ENCODE data around the gene DVL1.

DVL1 gene

DNA sequence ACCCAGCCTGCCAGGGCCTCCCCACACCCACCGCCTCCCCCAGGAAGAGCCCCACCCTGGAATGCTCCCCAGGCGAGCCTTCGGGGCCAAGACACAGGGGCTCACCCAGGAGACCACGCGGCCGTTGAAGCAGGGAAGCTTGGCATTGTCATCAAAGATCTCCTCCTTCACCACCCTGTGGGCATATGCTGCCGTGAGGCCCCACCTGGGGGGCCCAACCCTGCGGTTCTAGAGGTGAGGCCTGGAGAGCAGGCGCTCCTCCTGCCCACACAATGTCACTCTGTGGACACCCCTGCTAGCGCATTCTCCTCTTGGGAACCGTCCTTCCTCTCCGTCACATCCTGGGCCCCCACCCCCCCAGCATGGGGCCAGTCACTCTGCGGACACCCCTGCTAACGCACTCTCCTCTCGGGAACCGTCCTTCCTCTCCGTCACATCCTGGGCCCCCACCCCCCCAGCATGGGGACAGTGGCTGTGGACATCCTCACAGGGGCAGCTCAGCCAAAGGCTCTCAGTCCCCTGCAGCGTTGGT is 6.6 kb downstream of the DVL1 start:
- H3K27me3 ChIP-seq (ENCODE audit: low read depth, low read length) = no peaks in the 10 kb centered on the region
- no peak for TF ChIP-seq EZH2phosphoT487 (IDR thresholded peaks at IDR 0.05; ENCODE audit: low read depth)
- TF ChIP-seq, protein P1, sequence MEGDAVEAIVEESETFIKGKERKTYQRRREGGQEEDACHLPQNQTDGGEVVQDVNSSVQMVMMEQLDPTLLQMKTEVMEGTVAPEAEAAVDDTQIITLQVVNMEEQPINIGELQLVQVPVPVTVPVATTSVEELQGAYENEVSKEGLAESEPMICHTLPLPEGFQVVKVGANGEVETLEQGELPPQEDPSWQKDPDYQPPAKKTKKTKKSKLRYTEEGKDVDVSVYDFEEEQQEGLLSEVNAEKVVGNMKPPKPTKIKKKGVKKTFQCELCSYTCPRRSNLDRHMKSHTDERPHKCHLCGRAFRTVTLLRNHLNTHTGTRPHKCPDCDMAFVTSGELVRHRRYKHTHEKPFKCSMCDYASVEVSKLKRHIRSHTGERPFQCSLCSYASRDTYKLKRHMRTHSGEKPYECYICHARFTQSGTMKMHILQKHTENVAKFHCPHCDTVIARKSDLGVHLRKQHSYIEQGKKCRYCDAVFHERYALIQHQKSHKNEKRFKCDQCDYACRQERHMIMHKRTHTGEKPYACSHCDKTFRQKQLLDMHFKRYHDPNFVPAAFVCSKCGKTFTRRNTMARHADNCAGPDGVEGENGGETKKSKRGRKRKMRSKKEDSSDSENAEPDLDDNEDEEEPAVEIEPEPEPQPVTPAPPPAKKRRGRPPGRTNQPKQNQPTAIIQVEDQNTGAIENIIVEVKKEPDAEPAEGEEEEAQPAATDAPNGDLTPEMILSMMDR (IDR thresholded peaks at IDR 0.05; ENCODE audit: low read depth, low read length) = no peak
- H3K36me3 ChIP-seq (replicated peaks; ENCODE audit: low read depth, low read length) = peaks cover 12% of the 10 kb centered on the region
- no peaks in the 10 kb centered on the region for H3K9me3 ChIP-seq (ENCODE audit: insufficient read depth, low read length)
- H3K4me3 ChIP-seq (ENCODE audit: low read length) = no peak overlapping the region
- no peak overlapping the region for H3K27ac ChIP-seq (ENCODE audit: low read length)
- H3K9ac ChIP-seq (ENCODE audit: low read length) = no peak overlapping the region
- no peak overlapping the region for H2AFZ ChIP-seq (ENCODE audit: low read depth, low read length)
- no peak overlapping the region for H3K4me2 ChIP-seq (ENCODE audit: low read length)
- H3K4me1 ChIP-seq (ENCODE audit: low read length) = peaks cover 4% of the 10 kb centered on the region
- peaks cover 37% of the 10 kb centered on the region; the same call in 1 of the 2 replicates for H4K20me1 ChIP-seq (ENCODE audit: insufficient read depth, low read length)
- H3K79me2 ChIP-seq (ENCODE audit: low read length) = peaks cover 43% of the 10 kb centered on the region

DNA sequence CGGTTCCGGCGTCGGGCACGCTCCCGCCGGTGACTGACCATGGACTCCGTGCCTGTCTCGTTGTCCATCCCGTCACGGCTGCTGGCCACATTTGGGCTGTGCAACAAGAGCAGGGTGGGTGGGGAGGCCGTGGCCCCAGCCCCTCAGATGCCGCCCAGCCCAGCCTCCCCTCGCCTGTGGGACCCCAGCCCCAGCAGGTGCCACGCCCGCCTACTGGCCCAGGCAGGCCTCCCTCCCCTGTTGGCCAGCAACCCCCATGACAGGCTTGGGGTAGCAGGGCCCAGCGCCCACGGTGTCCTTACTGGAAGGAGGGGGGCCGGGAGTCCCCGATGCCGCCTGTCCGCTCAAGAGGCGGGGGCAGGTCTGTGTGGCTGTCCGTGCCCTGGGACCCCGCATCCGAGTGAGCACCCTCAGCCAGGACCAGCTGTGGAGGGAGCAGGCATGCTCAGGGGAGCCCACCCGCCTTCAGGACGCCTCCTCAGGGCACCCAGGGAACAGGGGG is 7.1 kb downstream of the DVL1 start:
- no peak overlapping the region for H3K9ac ChIP-seq (ENCODE audit: low read length)
- peaks cover 32% of the 10 kb centered on the region; the same call in 1 of the 2 replicates for H4K20me1 ChIP-seq (ENCODE audit: insufficient read depth, low read length)
- peaks cover 12% of the 10 kb centered on the region for H3K36me3 ChIP-seq (replicated peaks; ENCODE audit: low read depth, low read length)
- peaks cover 38% of the 10 kb centered on the region for H3K79me2 ChIP-seq (ENCODE audit: low read length)
- H3K27ac ChIP-seq (ENCODE audit: low read length) = no peak overlapping the region
- H2AFZ ChIP-seq (ENCODE audit: low read depth, low read length) = no peak overlapping the region
- TF ChIP-seq, protein P1 (IDR thresholded peaks at IDR 0.05; ENCODE audit: low read depth, low read length) = no peak
- TF ChIP-seq EZH2phosphoT487 (IDR thresholded peaks at IDR 0.05; ENCODE audit: low read depth) = no peak
- H3K4me2 ChIP-seq (ENCODE audit: low read length) = no peak overlapping the region
- no peaks in the 10 kb centered on the region for H3K9me3 ChIP-seq (ENCODE audit: insufficient read depth, low read length)
- H3K27me3 ChIP-seq (ENCODE audit: low read depth, low read length) = no peaks in the 10 kb centered on the region
- H3K4me1 ChIP-seq (ENCODE audit: low read length) = no peaks in the 10 kb centered on the region
- H3K4me3 ChIP-seq (ENCODE audit: low read length) = no peak overlapping the region

DNA sequence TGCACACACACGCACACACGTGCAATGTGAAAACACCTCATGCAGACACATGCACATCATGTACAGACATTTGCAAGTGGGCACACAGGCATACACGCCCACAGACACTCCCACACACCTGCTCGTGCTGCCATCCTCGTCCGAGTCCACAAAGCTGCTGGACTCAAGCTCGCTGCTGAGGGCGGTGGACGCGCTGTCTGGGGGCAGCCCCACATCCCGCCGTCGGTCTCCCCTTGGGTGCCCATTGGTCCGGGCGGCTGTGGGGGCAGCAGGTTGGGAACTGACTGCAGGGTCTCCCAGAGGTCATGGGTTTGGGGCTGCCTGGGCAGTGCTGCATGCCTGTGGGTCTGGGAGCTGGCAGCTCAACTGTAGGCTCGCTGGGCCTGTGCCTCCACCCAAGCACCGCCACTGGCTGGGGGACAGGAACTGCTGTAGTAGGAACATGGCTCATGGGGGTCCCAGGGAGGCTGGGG is 7.6 kb downstream of the DVL1 start:
- peaks cover 32% of the 10 kb centered on the region for H3K79me2 ChIP-seq (ENCODE audit: low read length)
- TF ChIP-seq EZH2phosphoT487 (IDR thresholded peaks at IDR 0.05; ENCODE audit: low read depth) = no peak
- TF ChIP-seq, protein P1 (IDR thresholded peaks at IDR 0.05; ENCODE audit: low read depth, low read length) = no peak
- H3K36me3 ChIP-seq (replicated peaks; ENCODE audit: low read depth, low read length) = peaks cover 12% of the 10 kb centered on the region
- no peaks in the 10 kb centered on the region for H3K27me3 ChIP-seq (ENCODE audit: low read depth, low read length)
- no peak overlapping the region for H3K9ac ChIP-seq (ENCODE audit: low read length)
- peaks cover 27% of the 10 kb centered on the region; the same call in 1 of the 2 replicates for H4K20me1 ChIP-seq (ENCODE audit: insufficient read depth, low read length)
- no peaks in the 10 kb centered on the region for H3K4me1 ChIP-seq (ENCODE audit: low read length)
- H2AFZ ChIP-seq (ENCODE audit: low read depth, low read length) = no peak overlapping the region
- H3K9me3 ChIP-seq (ENCODE audit: insufficient read depth, low read length) = no peaks in the 10 kb centered on the region
- H3K27ac ChIP-seq (ENCODE audit: low read length) = no peak overlapping the region
- H3K4me2 ChIP-seq (ENCODE audit: low read length) = no peak overlapping the region
- no peak overlapping the region for H3K4me3 ChIP-seq (ENCODE audit: low read length)

DNA sequence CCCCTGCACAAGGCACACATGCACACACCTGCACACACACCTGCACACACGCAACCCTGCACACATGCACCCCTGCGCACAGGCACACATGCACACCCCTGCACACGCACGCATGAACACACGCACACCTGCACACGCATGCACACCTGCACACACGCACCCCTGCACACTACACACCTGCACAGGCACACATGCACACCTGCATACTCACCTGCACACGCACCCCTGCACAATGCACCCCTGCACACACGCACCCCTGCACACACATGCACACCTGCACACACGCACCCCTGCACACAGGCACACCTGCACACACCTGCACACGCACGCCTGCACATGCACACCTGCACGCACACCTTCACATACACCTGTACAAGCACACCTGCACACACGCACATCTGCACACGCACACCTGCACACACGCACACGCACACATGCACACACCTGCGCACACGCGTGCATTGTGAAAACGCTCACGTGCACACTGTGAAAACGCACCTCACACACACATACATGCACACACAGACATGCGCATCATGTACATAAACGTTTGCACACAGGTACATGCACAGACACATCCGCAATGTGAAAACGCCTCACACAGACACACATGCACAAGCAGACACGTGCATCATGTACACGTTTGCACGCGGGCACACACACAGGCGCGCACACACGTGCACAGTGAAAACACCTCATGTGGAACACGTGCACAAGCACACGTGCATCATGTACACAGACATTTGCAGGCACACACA is 8.2 kb downstream of the DVL1 start:
- Histone ChIP-seq H3K4me1 (ENCODE audit: low read length) (no peaks in the 10 kb centered on the region), H3K9me3 (ENCODE audit: insufficient read depth, low read length) (no peaks in the 10 kb centered on the region), H4K20me1 (ENCODE audit: insufficient read depth, low read length) (peaks cover 21% of the 10 kb centered on the region; the same call in 1 of the 2 replicates), H3K27me3 (ENCODE audit: low read depth, low read length) (no peaks in the 10 kb centered on the region), H3K27ac (ENCODE audit: low read length) (no peak overlapping the region), H3K36me3 (replicated peaks; ENCODE audit: low read depth, low read length) (peaks cover 12% of the 10 kb centered on the region), H3K9ac (ENCODE audit: low read length) (no peak overlapping the region), H3K4me3 (ENCODE audit: low read length) (no peak overlapping the region), H3K79me2 (ENCODE audit: low read length) (peaks cover 26% of the 10 kb centered on the region), H3K4me2 (ENCODE audit: low read length) (no peak overlapping the region), H2AFZ (ENCODE audit: low read depth, low read length) (no peak overlapping the region)
- TF ChIP-seq, protein P1 (IDR thresholded peaks at IDR 0.05; ENCODE audit: low read depth, low read length) = no peak
- no peak for TF ChIP-seq EZH2phosphoT487 (IDR thresholded peaks at IDR 0.05; ENCODE audit: low read depth)

All from OCI-LY3 (cell line).